22Rv1 (cell line): ENCODE results near the gene PARP9.
"Not testable (repeated sequence)": the region's sequence is repeated elsewhere in the genome, so short reads cannot be mapped to it uniquely, and the experiment has no call there.

Experiments used
- H3K27ac ChIP-seq: fragments of 450-650 bp; 2 replicates; pipeline ENCODE4 v1.5.1; 2017
- ZFX ChIP-seq: fragments of 450-650 bp; IDR thresholded peaks from 2 replicates; pipeline ENCODE4 v1.6.1; 2017; ENCODE audit warnings: antibody characterized with exemption, borderline replicate concordance
- TF ChIP-seq, protein P1 (sequence below): fragments of 450-650 bp; IDR thresholded peaks from 2 replicates; pipeline ENCODE4 v1.5.1; 2017; ENCODE audit warnings: mild to moderate bottlenecking

The PARP9 gene

DNA sequence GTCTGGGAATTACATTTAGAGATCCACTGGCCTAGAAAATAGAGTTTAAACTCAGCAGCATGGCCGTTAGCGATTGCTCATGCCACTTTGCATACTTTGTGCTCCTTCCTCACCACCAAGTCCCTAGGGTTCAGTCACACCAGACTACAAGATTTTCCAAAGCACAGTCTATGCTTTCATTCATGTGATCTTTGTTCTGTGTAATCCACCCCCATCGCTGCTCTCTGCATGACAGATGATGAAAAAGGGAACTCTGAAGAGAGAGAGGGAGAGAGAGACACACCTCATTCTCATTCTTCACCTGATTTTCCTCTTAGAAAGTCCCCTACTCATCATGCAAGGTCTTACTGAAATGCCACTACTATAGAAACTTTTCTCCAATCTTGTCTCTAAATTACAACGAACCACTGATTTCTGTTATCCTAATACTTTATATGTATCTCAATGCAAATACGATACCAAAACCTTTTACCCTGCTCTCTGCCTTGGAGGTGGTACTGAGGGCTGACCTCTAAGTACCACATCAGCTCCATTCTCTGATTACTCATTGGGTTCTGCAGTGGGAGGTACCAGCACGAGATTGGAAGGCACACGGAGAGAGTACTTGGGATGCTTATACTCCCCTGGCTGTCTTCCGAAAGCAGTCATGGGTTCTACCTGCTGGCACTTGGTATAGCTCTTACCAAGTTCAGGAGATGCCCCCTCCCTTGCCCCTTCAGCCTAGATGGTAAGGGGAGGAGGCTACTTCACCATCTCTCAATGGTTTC is 12.3 kb upstream of the PARP9 start:
- TF ChIP-seq, protein P1, sequence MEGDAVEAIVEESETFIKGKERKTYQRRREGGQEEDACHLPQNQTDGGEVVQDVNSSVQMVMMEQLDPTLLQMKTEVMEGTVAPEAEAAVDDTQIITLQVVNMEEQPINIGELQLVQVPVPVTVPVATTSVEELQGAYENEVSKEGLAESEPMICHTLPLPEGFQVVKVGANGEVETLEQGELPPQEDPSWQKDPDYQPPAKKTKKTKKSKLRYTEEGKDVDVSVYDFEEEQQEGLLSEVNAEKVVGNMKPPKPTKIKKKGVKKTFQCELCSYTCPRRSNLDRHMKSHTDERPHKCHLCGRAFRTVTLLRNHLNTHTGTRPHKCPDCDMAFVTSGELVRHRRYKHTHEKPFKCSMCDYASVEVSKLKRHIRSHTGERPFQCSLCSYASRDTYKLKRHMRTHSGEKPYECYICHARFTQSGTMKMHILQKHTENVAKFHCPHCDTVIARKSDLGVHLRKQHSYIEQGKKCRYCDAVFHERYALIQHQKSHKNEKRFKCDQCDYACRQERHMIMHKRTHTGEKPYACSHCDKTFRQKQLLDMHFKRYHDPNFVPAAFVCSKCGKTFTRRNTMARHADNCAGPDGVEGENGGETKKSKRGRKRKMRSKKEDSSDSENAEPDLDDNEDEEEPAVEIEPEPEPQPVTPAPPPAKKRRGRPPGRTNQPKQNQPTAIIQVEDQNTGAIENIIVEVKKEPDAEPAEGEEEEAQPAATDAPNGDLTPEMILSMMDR = no peak
- TF ChIP-seq ZFX = no peak
- H3K27ac ChIP-seq = no peak overlapping the region

DNA sequence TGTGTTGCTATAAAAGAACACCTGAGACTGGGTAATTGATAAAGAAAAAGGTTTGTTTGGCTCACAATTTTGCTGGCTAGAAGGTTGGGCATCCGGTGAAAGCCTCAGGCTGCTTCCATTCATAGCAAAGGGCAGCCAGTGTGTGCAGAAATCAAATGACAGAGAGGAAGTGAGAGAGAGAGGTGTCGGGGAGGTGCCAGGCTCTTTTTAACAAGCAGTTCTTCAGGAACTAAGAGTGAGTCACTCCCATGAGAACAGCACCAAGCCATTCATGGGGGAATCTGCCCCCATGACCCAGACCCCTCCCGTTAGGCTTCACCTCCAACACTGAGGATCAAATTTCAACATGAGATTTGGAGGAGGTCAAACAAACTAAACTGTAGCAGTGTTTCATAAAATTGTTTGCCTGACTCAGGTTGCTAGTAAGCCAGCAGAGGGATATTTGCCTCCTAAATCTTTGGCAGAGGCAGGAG is 8.9 kb upstream of the PARP9 start:
- H3K27ac ChIP-seq = peak overlapping the region; percentile 51
- TF ChIP-seq, protein P1 = no peak
- TF ChIP-seq ZFX = no peak

DNA sequence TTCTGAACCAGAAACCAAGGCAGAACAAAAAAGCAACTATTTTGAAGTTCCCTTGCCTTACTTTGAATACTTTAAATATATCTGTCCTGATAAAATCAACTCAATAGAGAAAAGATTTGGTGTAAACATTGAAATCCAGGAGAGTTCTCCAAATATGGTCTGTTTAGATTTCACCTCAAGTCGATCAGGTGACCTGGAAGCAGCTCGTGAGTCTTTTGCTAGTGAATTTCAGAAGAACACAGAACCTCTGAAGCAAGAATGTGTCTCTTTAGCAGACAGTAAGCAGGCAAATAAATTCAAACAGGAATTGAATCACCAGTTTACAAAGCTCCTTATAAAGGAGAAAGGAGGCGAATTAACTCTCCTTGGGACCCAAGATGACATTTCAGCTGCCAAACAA is 4.7 kb upstream of the PARP9 start:
- no peak overlapping the region for H3K27ac ChIP-seq
- TF ChIP-seq, protein P1 = no peak
- no peak for TF ChIP-seq ZFX

DNA sequence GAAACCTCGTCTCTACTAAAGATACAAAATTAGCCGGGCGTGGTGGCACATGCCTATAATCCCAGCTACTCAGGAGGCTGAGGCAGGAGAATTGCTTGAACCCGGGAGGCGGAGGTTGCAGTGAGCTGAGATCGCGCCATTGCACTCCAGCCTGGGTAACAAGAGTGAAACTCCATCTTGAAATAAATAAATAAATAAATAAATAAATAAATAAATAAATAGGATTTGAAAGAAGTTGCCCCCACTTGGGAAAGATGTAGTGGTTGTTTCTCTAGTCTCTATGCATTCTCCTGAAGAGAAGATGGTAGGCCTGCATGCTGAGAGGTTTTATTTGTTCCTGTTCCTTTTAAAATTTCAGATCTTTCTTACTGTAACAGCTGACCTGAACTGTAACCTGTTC is 4.0 kb upstream of the PARP9 start:
- H3K27ac ChIP-seq = not testable (repeated sequence)

DNA sequence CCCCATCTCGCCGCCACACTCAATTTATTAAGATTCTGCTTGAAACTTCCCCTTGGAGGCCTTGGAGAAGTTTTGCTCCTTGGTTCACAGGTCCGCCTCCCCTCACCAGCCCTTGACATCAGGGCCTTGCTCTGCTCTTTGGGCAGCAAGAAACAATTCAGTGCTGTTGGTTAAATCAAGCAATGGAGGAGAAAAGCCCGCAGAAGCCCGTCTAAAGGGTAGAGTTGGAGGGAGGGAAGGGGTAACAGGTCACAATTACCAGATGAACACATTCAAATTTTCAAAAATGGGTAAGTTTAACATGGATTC is 429 bp downstream of the PARP9 start:
- peak overlapping the region; percentile 78 for H3K27ac ChIP-seq
- no peak for TF ChIP-seq ZFX
- TF ChIP-seq, protein P1 = no peak

DNA sequence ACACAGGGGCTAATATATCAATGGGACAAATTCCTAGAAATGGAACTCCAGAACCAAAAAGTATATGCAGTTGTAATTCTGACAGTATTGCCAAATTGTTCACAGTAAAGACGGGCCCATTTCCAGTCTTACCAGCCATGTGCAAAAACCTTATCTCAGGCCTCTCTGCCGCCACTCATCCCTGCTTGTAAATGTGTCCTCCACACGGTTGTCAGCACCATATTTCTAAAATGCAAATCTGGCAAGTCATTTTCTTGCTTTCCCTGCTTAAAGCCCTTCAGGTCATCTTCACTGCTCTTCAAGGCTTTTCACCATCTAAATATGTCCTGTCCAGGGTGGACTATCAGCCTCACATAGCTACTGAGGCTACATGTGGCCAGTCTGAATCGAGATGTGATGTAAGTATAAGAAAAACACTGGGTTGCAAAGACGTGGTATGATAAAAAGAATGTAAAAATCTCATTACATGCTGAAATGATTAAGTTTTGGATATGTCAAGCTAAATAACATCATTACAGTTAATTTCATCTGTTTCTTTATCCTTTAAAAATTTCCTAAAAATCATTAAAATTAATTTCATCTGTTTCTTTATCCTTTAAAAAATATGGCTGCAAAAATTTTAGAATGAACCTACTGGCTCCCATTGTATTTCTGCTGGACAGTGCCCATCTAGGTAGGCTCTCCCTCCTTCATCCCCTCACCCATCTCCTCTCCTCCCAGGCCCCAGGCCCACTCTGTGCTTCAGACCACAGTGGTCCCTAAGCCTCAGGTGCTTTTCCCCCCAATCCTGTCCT is 980 bp downstream of the PARP9 start:
- TF ChIP-seq ZFX = no peak
- TF ChIP-seq, protein P1 = no peak
- H3K27ac ChIP-seq = peak overlapping the region; percentile 78

DNA sequence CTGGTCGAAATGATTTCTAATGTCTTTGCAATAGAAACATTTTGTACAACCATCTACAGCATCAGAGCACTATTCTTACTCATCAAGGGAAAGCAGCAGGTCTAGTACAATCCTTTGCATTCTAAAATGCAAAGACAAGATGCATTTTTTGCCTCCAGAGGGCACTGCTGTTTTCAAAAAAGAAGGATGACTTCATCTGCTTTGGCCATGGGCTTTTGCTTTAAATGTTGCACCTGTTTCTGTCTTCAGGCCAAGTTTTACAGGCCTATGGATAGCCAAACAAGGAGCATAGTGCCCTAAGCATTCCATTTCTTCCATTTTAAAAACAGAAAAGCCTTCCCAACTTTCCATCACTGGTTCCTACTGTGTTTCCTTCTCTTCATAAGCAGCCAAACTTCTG is 3.4 kb downstream of the PARP9 start:
- TF ChIP-seq ZFX = no peak
- TF ChIP-seq, protein P1 = peak; percentile 77
- peak overlapping the region; percentile 56 for H3K27ac ChIP-seq
